ENCODE results near the gene CORO1C.

CORO1C gene

GRCh38 chr12:108612788-108613282 lies 118.5 kb downstream of the CORO1C start:
- no peak overlapping the region for H3K4me3 ChIP-seq (ENCODE audit: low read depth, low read length)
- TF ChIP-seq CTCF (IDR thresholded peaks at IDR 0.05; ENCODE audit: insufficient read depth, low read depth, low read length, missing control alignments) = no peak
- no peak for DNase-seq (ENCODE audit: low read depth)

GRCh38 chr12:108611884-108612415 lies 119.4 kb downstream of the CORO1C start:
- TF ChIP-seq CTCF (IDR thresholded peaks at IDR 0.05; ENCODE audit: insufficient read depth, low read depth, low read length, missing control alignments) = peak; percentile 43
- DNase-seq (ENCODE audit: low read depth) = peak; percentile 57
- no peak overlapping the region for H3K4me3 ChIP-seq (ENCODE audit: low read depth, low read length)

- H3K4me3 ChIP-seq (ENCODE audit: low read depth, low read length) = no peak overlapping the region
- DNase-seq (ENCODE audit: low read depth) = no peak
- TF ChIP-seq CTCF (IDR thresholded peaks at IDR 0.05; ENCODE audit: insufficient read depth, low read depth, low read length, missing control alignments) = no peak
These were observed 120.3 kb downstream of the CORO1C start for GRCh38 chr12:108610856-108611605.

GRCh38 chr12:108610336-108610815 lies 120.9 kb downstream of the CORO1C start:
- DNase-seq (ENCODE audit: low read depth) = no peak
- TF ChIP-seq CTCF (IDR thresholded peaks at IDR 0.05; ENCODE audit: insufficient read depth, low read depth, low read length, missing control alignments) = no peak
- no peak overlapping the region for H3K4me3 ChIP-seq (ENCODE audit: low read depth, low read length)

GRCh38 chr12:108609537-108610335 lies 121.6 kb downstream of the CORO1C start:
- H3K4me3 ChIP-seq (ENCODE audit: low read depth, low read length) = no peak overlapping the region
- peak; percentile 76 for DNase-seq (ENCODE audit: low read depth)
- no peak for TF ChIP-seq CTCF (IDR thresholded peaks at IDR 0.05; ENCODE audit: insufficient read depth, low read depth, low read length, missing control alignments)

- DNase-seq (ENCODE audit: low read depth) = no peak
- H3K4me3 ChIP-seq (ENCODE audit: low read depth, low read length) = no peak overlapping the region
- no peak for TF ChIP-seq CTCF (IDR thresholded peaks at IDR 0.05; ENCODE audit: insufficient read depth, low read depth, low read length, missing control alignments)
These were observed 122.7 kb downstream of the CORO1C start for GRCh38 chr12:108608616-108609015.

All from GM12865 (cell line).